Liver (tissue), 3 donors: Measurements from ENCODE around the gene ASB7.

ENCODE experiments used
- GABPA ChIP-seq, 2 donors: IDR thresholded peaks in 1 of 2; conservative IDR thresholded peaks in 1 of 2; 2 replicates each; pipeline ENCODE4 v1.6.1; 2016; ENCODE audit warnings: antibody characterized with exemption in 2 of 2, mild to moderate bottlenecking in 1 of 2, moderate library complexity in 1 of 2
- JUND ChIP-seq, 2 donors: IDR thresholded peaks; 2 replicates each; pipeline ENCODE4 v1.6.1; 2016; ENCODE audit warnings: antibody characterized with exemption in 2 of 2
- RAD21 ChIP-seq, 2 donors: IDR thresholded peaks; 2 replicates each; pipeline ENCODE4 v1.6.1; 2016; ENCODE audit warnings: antibody characterized with exemption in 2 of 2, mild to moderate bottlenecking in 2 of 2
- REST ChIP-seq: IDR thresholded peaks from 2 replicates; pipeline ENCODE4 v1.6.1; 2016; ENCODE audit warnings: antibody characterized with exemption, mild to moderate bottlenecking
- RXRA ChIP-seq, 2 donors: IDR thresholded peaks; 2 replicates each; pipeline ENCODE4 v1.6.1; 2017 to 2018; ENCODE audit warnings: antibody characterized with exemption in 2 of 2, mild to moderate bottlenecking in 1 of 2
- SP1 ChIP-seq: IDR thresholded peaks from 2 replicates; pipeline ENCODE4 v1.6.1; 2018; ENCODE audit warnings: antibody characterized with exemption, mild to moderate bottlenecking
- TAF1 ChIP-seq: conservative IDR thresholded peaks from 2 replicates; pipeline ENCODE4 v1.6.1; 2016; ENCODE audit warnings: antibody characterized with exemption, mild to moderate bottlenecking
- YY1 ChIP-seq: IDR thresholded peaks from 2 replicates; pipeline ENCODE4 v1.6.1; 2016; ENCODE audit warnings: antibody characterized with exemption, mild to moderate bottlenecking
- TF ChIP-seq, protein P1 (sequence below): fragments of 150-350 bp; IDR thresholded peaks from 2 replicates; pipeline ENCODE4 v1.5.1; 2017; ENCODE audit warnings: improper control_type of control experiment, low read depth, low read length; ENCODE audit not compliant: missing input control
- TF ChIP-seq, protein P2 (sequence below): IDR thresholded peaks from 2 replicates; pipeline ENCODE4 v1.6.1; 2016; ENCODE audit warnings: antibody characterized with exemption
- TF ChIP-seq, protein P3 (sequence below): IDR thresholded peaks from 2 replicates; pipeline ENCODE4 v1.6.1; 2016; ENCODE audit warnings: antibody characterized with exemption
- donor health status: healthy.
- donor health status: healthy.

DNA sequence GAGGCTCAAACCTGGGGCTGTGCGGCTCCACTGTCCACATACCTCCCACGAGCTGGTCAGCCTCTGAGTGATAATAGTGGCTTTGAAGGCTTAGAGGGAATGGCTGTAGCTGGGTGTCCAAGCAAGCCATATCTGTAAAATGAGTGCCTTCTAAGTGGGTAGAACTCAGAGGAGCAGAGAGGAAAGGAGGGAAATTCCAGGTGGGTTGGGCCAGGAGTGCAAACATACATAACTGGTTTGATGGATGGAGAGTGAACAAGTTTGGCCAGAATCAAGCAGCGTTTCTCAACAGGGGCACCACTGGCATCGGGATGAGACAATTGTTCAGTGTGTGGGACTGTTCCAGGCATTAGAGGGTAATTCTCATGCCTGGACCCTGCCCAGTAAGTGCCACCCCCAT, 91.1 kb downstream of the ASB7 start:
- TF ChIP-seq REST = no peak
- TF ChIP-seq, protein P1, sequence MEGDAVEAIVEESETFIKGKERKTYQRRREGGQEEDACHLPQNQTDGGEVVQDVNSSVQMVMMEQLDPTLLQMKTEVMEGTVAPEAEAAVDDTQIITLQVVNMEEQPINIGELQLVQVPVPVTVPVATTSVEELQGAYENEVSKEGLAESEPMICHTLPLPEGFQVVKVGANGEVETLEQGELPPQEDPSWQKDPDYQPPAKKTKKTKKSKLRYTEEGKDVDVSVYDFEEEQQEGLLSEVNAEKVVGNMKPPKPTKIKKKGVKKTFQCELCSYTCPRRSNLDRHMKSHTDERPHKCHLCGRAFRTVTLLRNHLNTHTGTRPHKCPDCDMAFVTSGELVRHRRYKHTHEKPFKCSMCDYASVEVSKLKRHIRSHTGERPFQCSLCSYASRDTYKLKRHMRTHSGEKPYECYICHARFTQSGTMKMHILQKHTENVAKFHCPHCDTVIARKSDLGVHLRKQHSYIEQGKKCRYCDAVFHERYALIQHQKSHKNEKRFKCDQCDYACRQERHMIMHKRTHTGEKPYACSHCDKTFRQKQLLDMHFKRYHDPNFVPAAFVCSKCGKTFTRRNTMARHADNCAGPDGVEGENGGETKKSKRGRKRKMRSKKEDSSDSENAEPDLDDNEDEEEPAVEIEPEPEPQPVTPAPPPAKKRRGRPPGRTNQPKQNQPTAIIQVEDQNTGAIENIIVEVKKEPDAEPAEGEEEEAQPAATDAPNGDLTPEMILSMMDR = no peak
- TF ChIP-seq, protein P2, sequence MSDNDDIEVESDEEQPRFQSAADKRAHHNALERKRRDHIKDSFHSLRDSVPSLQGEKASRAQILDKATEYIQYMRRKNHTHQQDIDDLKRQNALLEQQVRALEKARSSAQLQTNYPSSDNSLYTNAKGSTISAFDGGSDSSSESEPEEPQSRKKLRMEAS = no peak
- no peak for TF ChIP-seq GABPA (IDR thresholded peaks at IDR 0.05 in 1 of 2, conservative IDR thresholded peaks at IDR 0.05 in 1 of 2)
- TF ChIP-seq SP1 = no peak
- TF ChIP-seq, protein P3, sequence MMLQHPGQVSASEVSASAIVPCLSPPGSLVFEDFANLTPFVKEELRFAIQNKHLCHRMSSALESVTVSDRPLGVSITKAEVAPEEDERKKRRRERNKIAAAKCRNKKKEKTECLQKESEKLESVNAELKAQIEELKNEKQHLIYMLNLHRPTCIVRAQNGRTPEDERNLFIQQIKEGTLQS = no peak
- no peak for TF ChIP-seq YY1
- TF ChIP-seq RAD21 (IDR thresholded peaks at IDR 0.05) = no peak
- TF ChIP-seq TAF1 = no peak
- TF ChIP-seq RXRA (IDR thresholded peaks at IDR 0.05) = no peak
- TF ChIP-seq JUND (IDR thresholded peaks at IDR 0.05) = no peak
